Kidney epithelial cell (primary cell): Measurements from ENCODE around the gene CORO6. TPM values are rescaled to one million over a fixed set of nuclear protein-coding genes. Genes with fewer than 3 reads are reported as not detected.

Experiments
- DNase-seq: peaks from one replicate; pipeline ENCODE4 v3.0.0-alpha.2; 2010; ENCODE audit warnings: low read depth
- H3K27me3 ChIP-seq: 2 replicates; pipeline ENCODE4 v1.6.0; 2011; ENCODE audit warnings: low read length; ENCODE audit not compliant: control insufficient read depth, insufficient read depth
- H3K36me3 ChIP-seq: 2 replicates; pipeline ENCODE4 v1.5.1; 2011; ENCODE audit warnings: low read length; ENCODE audit not compliant: control insufficient read depth, insufficient read depth
- H3K4me3 ChIP-seq: 2 replicates; pipeline ENCODE4 v1.5.1; 2011; ENCODE audit warnings: low read depth, mild to moderate bottlenecking, control low read depth, low read length
- total RNA-seq: library from RNA; depleted of rRNA; stranded (reverse); fragments of >200 nt; gene quantifications from 2 replicates; pipeline ENCODE4 v1.2.3, GENCODE V29; 2015
- TF ChIP-seq, protein P1 (sequence below): IDR thresholded peaks from 2 replicates; pipeline ENCODE4 v1.5.1; 2011; ENCODE audit warnings: mild to moderate bottlenecking, moderate library complexity, low read length, control low read depth, inconsistent platforms; ENCODE audit not compliant: insufficient read depth, poor library complexity, severe bottlenecking

Gene CORO6
- total RNA-seq, 1 donor from 2014 or later: 2.2 TPM

DNA sequence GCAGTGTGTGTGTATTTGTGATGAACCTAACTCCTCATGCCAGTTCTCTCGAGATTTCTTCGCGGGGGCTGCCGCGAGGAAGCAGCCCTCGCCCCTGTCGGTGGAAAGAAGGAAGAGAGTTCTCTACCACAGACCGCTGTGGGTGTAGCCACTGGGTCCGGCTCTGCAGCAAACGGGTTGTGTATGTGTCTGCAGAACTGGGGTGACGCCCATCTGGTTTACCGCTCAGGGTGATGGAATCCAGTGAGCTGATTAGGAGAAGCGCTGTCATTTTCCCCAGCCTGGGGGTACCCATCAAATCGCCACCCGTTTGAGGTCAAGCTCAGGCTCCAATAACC lies 7.7 kb downstream of the CORO6 start:
- Histone ChIP-seq H3K4me3 (no peak overlapping the region), H3K27me3 (peaks cover 20% of the 10 kb centered on the region), H3K36me3 (no peaks in the 10 kb centered on the region)
- no peak for DNase-seq
- TF ChIP-seq, protein P1, sequence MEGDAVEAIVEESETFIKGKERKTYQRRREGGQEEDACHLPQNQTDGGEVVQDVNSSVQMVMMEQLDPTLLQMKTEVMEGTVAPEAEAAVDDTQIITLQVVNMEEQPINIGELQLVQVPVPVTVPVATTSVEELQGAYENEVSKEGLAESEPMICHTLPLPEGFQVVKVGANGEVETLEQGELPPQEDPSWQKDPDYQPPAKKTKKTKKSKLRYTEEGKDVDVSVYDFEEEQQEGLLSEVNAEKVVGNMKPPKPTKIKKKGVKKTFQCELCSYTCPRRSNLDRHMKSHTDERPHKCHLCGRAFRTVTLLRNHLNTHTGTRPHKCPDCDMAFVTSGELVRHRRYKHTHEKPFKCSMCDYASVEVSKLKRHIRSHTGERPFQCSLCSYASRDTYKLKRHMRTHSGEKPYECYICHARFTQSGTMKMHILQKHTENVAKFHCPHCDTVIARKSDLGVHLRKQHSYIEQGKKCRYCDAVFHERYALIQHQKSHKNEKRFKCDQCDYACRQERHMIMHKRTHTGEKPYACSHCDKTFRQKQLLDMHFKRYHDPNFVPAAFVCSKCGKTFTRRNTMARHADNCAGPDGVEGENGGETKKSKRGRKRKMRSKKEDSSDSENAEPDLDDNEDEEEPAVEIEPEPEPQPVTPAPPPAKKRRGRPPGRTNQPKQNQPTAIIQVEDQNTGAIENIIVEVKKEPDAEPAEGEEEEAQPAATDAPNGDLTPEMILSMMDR: no peak

DNA sequence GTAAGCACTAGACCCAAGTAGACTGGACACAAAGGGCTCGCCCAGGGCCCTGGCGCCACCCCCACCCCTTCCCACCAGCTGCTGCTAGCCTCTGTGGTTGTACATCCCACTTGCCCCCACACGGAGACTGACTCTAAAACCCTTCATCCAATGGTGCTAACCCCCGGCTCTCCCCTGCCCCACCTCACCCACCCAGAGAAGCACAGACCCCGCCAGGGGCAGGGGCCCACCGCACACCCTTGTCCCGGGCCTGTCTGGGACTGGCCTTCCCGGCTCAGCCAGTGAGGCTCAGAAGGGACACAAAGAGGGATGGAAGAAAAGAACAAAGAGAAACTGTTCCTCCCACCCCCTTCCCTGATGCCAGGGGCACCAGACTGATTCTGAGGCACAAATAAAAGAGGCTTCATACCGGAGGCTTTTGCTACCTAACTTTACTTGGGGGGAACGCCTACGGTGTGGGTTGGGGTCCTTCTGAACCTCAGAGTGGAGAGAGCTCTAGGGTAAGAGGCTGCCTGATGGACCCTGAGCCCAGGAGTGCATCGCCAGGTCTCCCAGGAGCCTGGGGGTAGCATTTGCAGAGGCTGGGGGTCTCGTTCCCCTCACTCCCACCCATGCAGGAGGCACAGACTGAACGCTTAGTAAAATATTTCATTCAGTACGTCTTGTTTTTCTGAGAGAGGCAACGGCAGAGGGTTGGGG lies 8.2 kb downstream of the CORO6 start:
- Histone ChIP-seq H3K4me3 (no peak overlapping the region), H3K36me3 (no peaks in the 10 kb centered on the region), H3K27me3 (peaks cover 20% of the 10 kb centered on the region)
- DNase-seq: no peak
- TF ChIP-seq, protein P1: no peak

DNA sequence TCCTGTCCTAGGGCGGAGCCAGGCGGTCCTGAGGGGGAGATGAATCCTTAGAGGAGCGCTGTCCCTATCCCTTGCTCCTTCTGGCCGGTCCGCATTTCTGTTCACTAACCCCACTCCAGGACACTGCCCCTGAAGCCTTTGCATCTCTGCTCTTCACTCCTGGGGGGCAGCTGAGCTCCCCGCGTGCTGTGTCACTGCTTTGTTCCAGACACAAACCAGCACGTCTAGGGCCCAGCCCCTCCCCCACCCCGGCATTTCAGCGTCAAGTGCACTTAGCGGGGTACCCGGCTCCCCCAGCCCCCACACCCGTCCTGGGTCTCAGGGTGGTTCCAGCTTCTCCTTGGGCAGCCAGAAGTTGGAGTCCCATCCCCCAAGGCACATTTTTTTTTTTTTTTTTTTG lies 8.9 kb downstream of the CORO6 start:
- Histone ChIP-seq H3K4me3 (no peak overlapping the region), H3K27me3 (peaks cover 20% of the 10 kb centered on the region), H3K36me3 (no peaks in the 10 kb centered on the region)
- no peak for DNase-seq
- TF ChIP-seq, protein P1: no peak

DNA sequence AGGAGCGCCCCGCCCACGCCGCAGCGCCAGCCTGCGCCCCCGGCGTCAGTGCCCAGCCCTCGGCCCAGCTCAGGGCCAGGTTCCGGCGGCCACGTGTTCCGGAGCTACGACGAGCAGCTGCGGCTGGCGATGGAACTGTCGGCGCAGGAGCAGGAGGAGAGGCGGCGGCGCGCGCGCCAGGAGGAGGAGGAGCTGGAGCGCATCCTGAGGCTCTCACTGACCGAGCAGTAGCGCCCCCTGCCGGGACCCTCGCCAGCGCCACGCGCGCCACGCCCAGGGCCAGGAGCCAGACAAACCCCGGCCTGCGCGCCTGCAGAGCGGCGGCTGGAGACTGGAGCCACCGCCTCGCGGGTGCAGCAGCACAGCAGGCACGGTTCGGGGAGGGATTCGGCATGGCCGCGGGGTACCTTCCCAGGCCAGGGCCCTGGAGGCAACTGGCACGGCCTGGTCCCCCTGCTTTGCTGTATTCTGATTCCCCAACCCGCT lies 9.3 kb downstream of the CORO6 start:
- no peaks in the 10 kb centered on the region for H3K36me3 ChIP-seq
- TF ChIP-seq, protein P1: peak; percentile 56
- no peak for DNase-seq
- peak overlapping the region; percentile 1 for H3K4me3 ChIP-seq
- peaks cover 20% of the 10 kb centered on the region for H3K27me3 ChIP-seq

DNA sequence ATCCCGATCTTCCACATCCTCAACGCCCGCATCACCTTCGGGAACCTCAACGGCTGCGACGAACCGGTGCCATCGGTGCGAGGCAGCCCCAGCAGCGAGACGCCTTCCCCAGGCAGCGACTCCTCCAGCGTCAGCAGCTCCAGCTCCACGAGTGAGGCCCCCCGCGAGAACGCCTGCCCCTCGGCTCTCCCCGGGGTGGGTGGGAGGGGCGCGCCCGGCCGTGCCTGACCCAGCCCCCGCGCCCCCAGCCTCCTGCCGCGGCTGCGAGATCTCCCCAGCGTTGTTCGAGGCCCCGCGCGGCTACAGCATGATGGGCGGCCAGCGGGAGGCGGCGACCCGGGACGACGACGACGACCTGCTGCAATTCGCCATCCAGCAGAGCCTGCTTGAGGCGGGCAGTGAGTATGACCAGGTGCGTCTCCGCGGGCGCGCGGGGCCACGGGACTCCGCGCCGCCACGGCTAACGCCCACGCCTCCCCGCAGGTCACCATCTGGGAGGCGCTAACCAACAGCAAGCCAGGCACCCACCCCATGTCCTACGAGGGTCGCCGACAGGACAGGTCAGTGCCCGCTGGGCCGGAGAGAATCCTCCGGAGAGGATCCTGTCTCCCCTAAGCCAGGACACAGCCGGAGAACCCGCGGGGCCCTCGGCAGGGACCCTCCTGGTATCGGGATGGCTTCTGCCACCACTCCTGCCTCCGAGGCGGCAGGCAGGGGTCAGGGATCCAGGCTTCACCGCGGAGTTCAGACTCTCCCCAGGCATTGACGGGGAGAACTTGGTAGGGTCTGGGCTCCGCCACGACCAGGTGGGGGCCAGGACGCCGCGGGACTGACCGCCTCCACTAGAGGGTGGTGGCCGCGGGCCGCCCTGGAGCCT lies 10.1 kb downstream of the CORO6 start:
- peak overlapping the region; percentile 1 for H3K4me3 ChIP-seq
- no peaks in the 10 kb centered on the region for H3K36me3 ChIP-seq
- DNase-seq: no peak
- peaks cover 18% of the 10 kb centered on the region for H3K27me3 ChIP-seq
- TF ChIP-seq, protein P1: no peak
